GM12878 (cell line): ENCODE results near the gene TNFRSF6B. TPM values are rescaled to one million over a fixed set of nuclear protein-coding genes. Genes with fewer than 3 reads are reported as not detected.

Experiments used
- CEBPB ChIP-seq, 2 experiments: fragments of 150-350 bp in 1 of 2; IDR thresholded peaks; 2 replicates each; pipeline ENCODE4 v1.6.1; 2012 to 2014; ENCODE audit warnings: low read depth in 2 of 2, low read length in 2 of 2, borderline replicate concordance in 1 of 2, inconsistent platforms in 1 of 2
- CREM ChIP-seq: IDR thresholded peaks from 2 replicates; pipeline ENCODE4 v1.6.1; 2014; ENCODE audit warnings: antibody characterized with exemption, low read depth
- FOXK2 ChIP-seq: fragments of 450-650 bp; IDR thresholded peaks from 2 replicates; pipeline ENCODE4 v1.6.1; 2017; ENCODE audit warnings: mild to moderate bottlenecking, moderate library complexity
- GATAD2B ChIP-seq: fragments of 450-650 bp; conservative IDR thresholded peaks from 2 replicates; pipeline ENCODE4 v1.6.1; 2017; ENCODE audit warnings: low read depth, mild to moderate bottlenecking, moderate library complexity
- MEF2A ChIP-seq: IDR thresholded peaks from 2 replicates; pipeline ENCODE4 v1.6.1; 2011; ENCODE audit warnings: low read depth, mild to moderate bottlenecking, low read length, moderate library complexity; ENCODE audit not compliant: insufficient read depth
- MEF2B ChIP-seq: fragments of 450-650 bp; IDR thresholded peaks from 2 replicates; pipeline ENCODE4 v1.6.1; 2018; ENCODE audit warnings: mild to moderate bottlenecking, moderate library complexity; ENCODE audit not compliant: partially characterized antibody, poor library complexity, severe bottlenecking
- MTA3 ChIP-seq: IDR thresholded peaks from 2 replicates; pipeline ENCODE4 v1.6.1; 2012; ENCODE audit warnings: low read length, inconsistent platforms, borderline replicate concordance
- NR2F1 ChIP-seq: fragments of 450-650 bp; conservative IDR thresholded peaks from 2 replicates; pipeline ENCODE4 v1.6.1; 2017; ENCODE audit warnings: mild to moderate bottlenecking
- POLR2A ChIP-seq: IDR thresholded peaks from 2 replicates; pipeline ENCODE4 v1.6.1; 2011; ENCODE audit warnings: low read depth, mild to moderate bottlenecking, low read length
- RELA ChIP-seq: fragments of 450-650 bp; IDR thresholded peaks from 2 replicates; pipeline ENCODE4 v1.8.0; 2014; ENCODE audit warnings: borderline replicate concordance; ENCODE audit not compliant: partially characterized antibody
- SIX5 ChIP-seq: IDR thresholded peaks from 2 replicates; pipeline ENCODE4 v1.6.1; 2011; ENCODE audit warnings: mild to moderate bottlenecking, low read depth, low read length, moderate library complexity; ENCODE audit not compliant: severe bottlenecking
- SMARCA5 ChIP-seq: fragments of 450-650 bp; IDR thresholded peaks from 2 replicates; pipeline ENCODE4 v1.6.1; 2017; ENCODE audit warnings: mild to moderate bottlenecking
- SRF ChIP-seq, 2 experiments: IDR thresholded peaks; 2 replicates each; pipeline ENCODE4 v1.6.1; 2011; ENCODE audit warnings: low read depth in 2 of 2, low read length in 2 of 2, mild to moderate bottlenecking in 1 of 2, moderate library complexity in 1 of 2
- TARDBP ChIP-seq: IDR thresholded peaks from 2 replicates; pipeline ENCODE4 v1.6.1; 2016; ENCODE audit warnings: borderline replicate concordance
- TCF12 ChIP-seq: IDR thresholded peaks from 2 replicates; pipeline ENCODE4 v1.6.1; 2011; ENCODE audit warnings: low read depth, mild to moderate bottlenecking, low read length
- TCF3 ChIP-seq: IDR thresholded peaks from 2 replicates; pipeline ENCODE4 v1.6.1; 2012; ENCODE audit warnings: low read depth, mild to moderate bottlenecking, low read length, borderline replicate concordance; ENCODE audit not compliant: insufficient read depth
- YBX1 ChIP-seq: fragments of 450-650 bp; IDR thresholded peaks from 2 replicates; pipeline ENCODE4 v1.6.1; 2016; ENCODE audit warnings: antibody characterized with exemption
- ZSCAN29 ChIP-seq: fragments of 450-650 bp; IDR thresholded peaks from 2 replicates; pipeline ENCODE4 v1.6.1; 2017; ENCODE audit warnings: mild to moderate bottlenecking, moderate library complexity
- polyA plus RNA-seq, 11 experiments: library from polyadenylated mRNA; depleted of rRNA in 4 of 11; unstranded in 6 of 11; stranded (reverse) in 5 of 11; fragments of >200 nt; fragmentation: Nextera tagmentation in 4 of 11; fragmentation: Illumina TruSeq in 1 of 11; extraction: Ambion mirVana in 4 of 11; extraction: Trizol in 1 of 11; gene quantifications; 1 replicate in 1 of 11; 2 replicates in 10 of 11; pipeline versions ENCODE4 v1.2.1 to v1.2.3, GENCODE V29; 2011 to 2016; ENCODE audit warnings: inconsistent platforms in 2 of 11, missing spikeins in 2 of 11, low read depth in 1 of 11
- total RNA-seq, 4 experiments: library from RNA; depleted of rRNA in 3 of 4; stranded (reverse); fragments of >200 nt in 3 of 4; fragmentation: Illumina TruSeq in 1 of 4; extraction: Trizol in 1 of 4; gene quantifications; 2 replicates each; pipeline versions ENCODE4 v1.2.1 to v1.2.3, GENCODE V29; 2013 to 2021
- TF ChIP-seq, protein P1 (sequence below): IDR thresholded peaks from 2 replicates; pipeline ENCODE4 v1.6.1; 2012; ENCODE audit warnings: low read length, inconsistent platforms
- TF ChIP-seq, protein P2 (sequence below): IDR thresholded peaks from 2 replicates; pipeline ENCODE4 v1.6.1; 2011; ENCODE audit warnings: borderline replicate concordance, low read depth, mild to moderate bottlenecking, moderate library complexity, low read length; ENCODE audit not compliant: insufficient read depth, poor library complexity, severe bottlenecking
- TF ChIP-seq, protein P3 (sequence below): fragments of 450-650 bp; IDR thresholded peaks from 2 replicates; pipeline ENCODE4 v1.6.1; 2017; ENCODE audit warnings: antibody characterized with exemption, mild to moderate bottlenecking, moderate library complexity

The TNFRSF6B gene
- total and polyA plus RNA-seq, 10 of the 15 experiments (the other 5 are each of a cell fraction or from before 2014, with no cell fraction given): 0.67 to 2.2 (median 1.8) TPM; not detected in 7

DNA sequence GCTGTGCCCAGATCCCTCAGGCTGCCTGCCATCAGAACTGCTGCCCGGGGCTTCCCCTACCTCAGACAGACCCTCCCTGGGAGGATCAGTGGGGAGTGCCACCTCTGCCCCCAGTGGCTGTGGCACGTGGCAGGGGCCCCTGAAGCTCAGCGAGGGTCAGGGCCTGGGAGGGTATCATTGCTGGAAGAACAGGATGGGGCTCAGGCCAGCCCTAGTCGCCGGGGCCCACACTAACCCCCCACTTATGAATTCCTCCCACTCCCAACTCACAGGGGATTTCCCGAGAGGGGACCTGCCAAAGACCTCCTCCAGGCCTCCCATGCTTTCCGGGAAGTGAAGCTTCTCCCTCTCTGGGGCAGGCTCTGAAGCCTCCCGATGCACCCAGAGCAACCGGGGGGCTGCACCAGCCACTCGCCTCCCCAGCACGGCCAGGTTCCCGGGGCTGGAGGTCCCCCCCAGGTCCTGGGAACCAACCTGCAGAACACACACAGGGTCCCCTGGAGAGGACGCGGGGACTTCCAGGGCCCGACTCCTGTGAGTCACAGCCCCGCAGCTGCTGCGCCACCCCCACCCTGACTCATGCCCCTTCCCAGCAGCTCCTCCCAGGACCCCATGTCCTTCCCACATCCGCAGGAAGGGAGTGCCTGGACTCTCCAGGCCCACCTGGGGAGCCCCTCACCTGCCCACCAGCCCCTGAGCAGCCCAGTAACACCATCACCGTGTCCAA, 2.5 kb downstream of the TNFRSF6B start (continued):
- TF ChIP-seq, protein P1, sequence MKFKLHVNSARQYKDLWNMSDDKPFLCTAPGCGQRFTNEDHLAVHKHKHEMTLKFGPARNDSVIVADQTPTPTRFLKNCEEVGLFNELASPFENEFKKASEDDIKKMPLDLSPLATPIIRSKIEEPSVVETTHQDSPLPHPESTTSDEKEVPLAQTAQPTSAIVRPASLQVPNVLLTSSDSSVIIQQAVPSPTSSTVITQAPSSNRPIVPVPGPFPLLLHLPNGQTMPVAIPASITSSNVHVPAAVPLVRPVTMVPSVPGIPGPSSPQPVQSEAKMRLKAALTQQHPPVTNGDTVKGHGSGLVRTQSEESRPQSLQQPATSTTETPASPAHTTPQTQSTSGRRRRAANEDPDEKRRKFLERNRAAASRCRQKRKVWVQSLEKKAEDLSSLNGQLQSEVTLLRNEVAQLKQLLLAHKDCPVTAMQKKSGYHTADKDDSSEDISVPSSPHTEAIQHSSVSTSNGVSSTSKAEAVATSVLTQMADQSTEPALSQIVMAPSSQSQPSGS: 0 out of 2 replicates have a peak, but pooled peaks have one; percentile 30
- TF ChIP-seq ZSCAN29 (no peak), SIX5 (no peak), SRF (IDR thresholded peaks at IDR 0.05; ENCODE audit: low read depth in 2 of 2, low read length in 2 of 2) (no peak), SMARCA5 (0 out of 2 replicates have a peak, but pooled peaks have one; percentile 6), TCF3 (peak; percentile 67; the same call in 1 of the 2 replicates), FOXK2 (no peak), MEF2B (peak; percentile 65), MTA3 (0 out of 2 replicates have a peak, but pooled peaks have one; percentile 38), MEF2A (no peak), TARDBP (peak; percentile 58; the same call in 1 of the 2 replicates), NR2F1 (no peak; the same call in 1 of the 2 replicates), CEBPB (IDR thresholded peaks at IDR 0.05; ENCODE audit: borderline replicate concordance in 1 of 2, low read depth in 2 of 2, low read length in 2 of 2) (no peak), POLR2A (peak; percentile 52), YBX1 (no peak), TCF12 (peak; percentile 94), GATAD2B (peak; percentile 39; the same call in 1 of the 2 replicates), CREM (peak; percentile 36; the same call in 1 of the 2 replicates), RELA (peak; percentile 90)
- TF ChIP-seq, protein P2, sequence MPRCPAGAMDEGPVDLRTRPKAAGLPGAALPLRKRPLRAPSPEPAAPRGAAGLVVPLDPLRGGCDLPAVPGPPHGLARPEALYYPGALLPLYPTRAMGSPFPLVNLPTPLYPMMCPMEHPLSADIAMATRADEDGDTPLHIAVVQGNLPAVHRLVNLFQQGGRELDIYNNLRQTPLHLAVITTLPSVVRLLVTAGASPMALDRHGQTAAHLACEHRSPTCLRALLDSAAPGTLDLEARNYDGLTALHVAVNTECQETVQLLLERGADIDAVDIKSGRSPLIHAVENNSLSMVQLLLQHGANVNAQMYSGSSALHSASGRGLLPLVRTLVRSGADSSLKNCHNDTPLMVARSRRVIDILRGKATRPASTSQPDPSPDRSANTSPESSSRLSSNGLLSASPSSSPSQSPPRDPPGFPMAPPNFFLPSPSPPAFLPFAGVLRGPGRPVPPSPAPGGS: peak; percentile 79
- TF ChIP-seq, protein P3, sequence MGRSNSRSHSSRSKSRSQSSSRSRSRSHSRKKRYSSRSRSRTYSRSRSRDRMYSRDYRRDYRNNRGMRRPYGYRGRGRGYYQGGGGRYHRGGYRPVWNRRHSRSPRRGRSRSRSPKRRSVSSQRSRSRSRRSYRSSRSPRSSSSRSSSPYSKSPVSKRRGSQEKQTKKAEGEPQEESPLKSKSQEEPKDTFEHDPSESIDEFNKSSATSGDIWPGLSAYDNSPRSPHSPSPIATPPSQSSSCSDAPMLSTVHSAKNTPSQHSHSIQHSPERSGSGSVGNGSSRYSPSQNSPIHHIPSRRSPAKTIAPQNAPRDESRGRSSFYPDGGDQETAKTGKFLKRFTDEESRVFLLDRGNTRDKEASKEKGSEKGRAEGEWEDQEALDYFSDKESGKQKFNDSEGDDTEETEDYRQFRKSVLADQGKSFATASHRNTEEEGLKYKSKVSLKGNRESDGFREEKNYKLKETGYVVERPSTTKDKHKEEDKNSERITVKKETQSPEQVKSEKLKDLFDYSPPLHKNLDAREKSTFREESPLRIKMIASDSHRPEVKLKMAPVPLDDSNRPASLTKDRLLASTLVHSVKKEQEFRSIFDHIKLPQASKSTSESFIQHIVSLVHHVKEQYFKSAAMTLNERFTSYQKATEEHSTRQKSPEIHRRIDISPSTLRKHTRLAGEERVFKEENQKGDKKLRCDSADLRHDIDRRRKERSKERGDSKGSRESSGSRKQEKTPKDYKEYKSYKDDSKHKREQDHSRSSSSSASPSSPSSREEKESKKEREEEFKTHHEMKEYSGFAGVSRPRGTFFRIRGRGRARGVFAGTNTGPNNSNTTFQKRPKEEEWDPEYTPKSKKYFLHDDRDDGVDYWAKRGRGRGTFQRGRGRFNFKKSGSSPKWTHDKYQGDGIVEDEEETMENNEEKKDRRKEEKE: no peak
